Measurements from ENCODE around the gene STARD8.
"Not testable (repeated sequence)": the region's sequence is repeated elsewhere in the genome, so short reads cannot be mapped to it uniquely, and the experiment has no call there.

Gene STARD8

GRCh38 chrX:68682790-68683189 lies 35.3 kb downstream of the STARD8 start:
- no peak overlapping the region for H3K4me3 ChIP-seq (replicated peaks in 1 of 2; ENCODE audit: low read depth in 2 of 2, low read length in 2 of 2)
- no peak for DNase-seq (ENCODE audit: low read depth in 2 of 2)
- TF ChIP-seq CTCF (IDR thresholded peaks at IDR 0.05; ENCODE audit: low read depth, low read length) = no peak

- H3K4me3 ChIP-seq (replicated peaks in 1 of 2; ENCODE audit: low read depth in 2 of 2, low read length in 2 of 2) = no peak overlapping the region
- no peak for DNase-seq (ENCODE audit: low read depth in 2 of 2)
- TF ChIP-seq CTCF (IDR thresholded peaks at IDR 0.05; ENCODE audit: low read depth, low read length) = no peak
Measured at GRCh38 chrX:68683580-68683979, 36.1 kb downstream of the STARD8 start.

- no peak for TF ChIP-seq CTCF (IDR thresholded peaks at IDR 0.05; ENCODE audit: low read depth, low read length)
- DNase-seq (ENCODE audit: low read depth in 2 of 2) = peak in 1 of 2 donors; percentile 41
- no peak overlapping the region for H3K4me3 ChIP-seq (replicated peaks in 1 of 2; ENCODE audit: low read depth in 2 of 2, low read length in 2 of 2)
Measured at GRCh38 chrX:68684291-68684918, 36.9 kb downstream of the STARD8 start.

- no peak for DNase-seq (ENCODE audit: low read depth in 2 of 2)
- no peak for TF ChIP-seq CTCF (IDR thresholded peaks at IDR 0.05; ENCODE audit: low read depth, low read length)
- H3K4me3 ChIP-seq (replicated peaks in 1 of 2; ENCODE audit: low read depth in 2 of 2, low read length in 2 of 2) = no peak overlapping the region
Measured at GRCh38 chrX:68684919-68685304, 37.4 kb downstream of the STARD8 start.

- peak; percentile 82 to 85 for DNase-seq (ENCODE audit: low read depth in 2 of 2)
Measured at GRCh38 chrX:68685685-68686084, 38.2 kb downstream of the STARD8 start.

GRCh38 chrX:68686097-68686977 lies 38.9 kb downstream of the STARD8 start:
- TF ChIP-seq CTCF (IDR thresholded peaks at IDR 0.05; ENCODE audit: low read depth, low read length) = no peak
- peak; percentile 63 to 67 for DNase-seq (ENCODE audit: low read depth in 2 of 2)
- peak overlapping the region; percentile 42 to 45 for H3K4me3 ChIP-seq (replicated peaks in 1 of 2; ENCODE audit: low read depth in 2 of 2, low read length in 2 of 2)

More at GRCh38 chrX:68685685-68686084, 38.2 kb downstream of the STARD8 start:
- H3K4me3 ChIP-seq (replicated peaks in 1 of 2; ENCODE audit: low read depth in 2 of 2, low read length in 2 of 2) = peak overlapping the region in 1 of 2 donors; percentile 42
- peak; percentile 32 for TF ChIP-seq CTCF (IDR thresholded peaks at IDR 0.05; ENCODE audit: low read depth, low read length)

GRCh38 chrX:68688931-68689330 lies 41.5 kb downstream of the STARD8 start:
- H3K4me3 ChIP-seq (replicated peaks in 1 of 2; ENCODE audit: low read depth in 2 of 2, low read length in 2 of 2); DNase-seq (ENCODE audit: low read depth in 2 of 2): not testable (repeated sequence)

Measured in cardiac fibroblast (primary cell).